HepG2 (cell line): ENCODE data around the gene SLAMF6. TPM values are rescaled to one million over a fixed set of nuclear protein-coding genes. Genes with fewer than 3 reads are reported as not detected.
"Not testable (repeated sequence)": the region's sequence is repeated elsewhere in the genome, so short reads cannot be mapped to it uniquely, and the experiment has no call there.

ENCODE experiments used
- ATAC-seq: fragments of 200-7000 bp; cut with Tn5 transposase; 3 replicates; pipeline ENCODE4 v1.9.1; 2020; ENCODE audit warnings: mild to moderate bottlenecking, moderate library complexity
- BruUV-seq: library from RNA; stranded (reverse); fragments of 400-500 nt; replicated peaks from 2 replicates; lab custom pipeline; 2021; lab: Mats Ljungman, UMichigan
- CTCF ChIA-PET: fragments of 300-600 bp; formaldehyde crosslinking; extraction: SDS; loops from one replicate; lab custom pipeline; 2021; ENCODE audit warnings: low total read pairs, inconsistent platforms, low intra/inter-chr PET ratio; lab: Yijun Ruan, JAX
- POLR2A ChIA-PET: fragments of 350-600 bp; sonication (Branson Sonifier 250); formaldehyde crosslinking; loops from one replicate; lab custom pipeline; 2020; ENCODE audit warnings: antibody characterized with exemption, inconsistent platforms; lab: Yijun Ruan, JAX
- DNase-seq: peaks from one replicate; pipeline ENCODE4 v3.0.0-alpha.2; 2015; ENCODE audit warnings: low spot score
- FAIRE-seq: peaks from 3 replicates; lab custom pipeline; 2011; peaks lifted over from hg19 to GRCh38; lab: Jason Lieb, UNC
- H2AFZ ChIP-seq: one replicate; pipeline ENCODE4 v1.6.1; 2011; ENCODE audit warnings: low read length, inconsistent platforms
- H3K27ac ChIP-seq: fragments of 300-600 bp; 3 replicates; pipeline ENCODE4 v1.8.0; 2011; ENCODE audit warnings: mixed run types, mild to moderate bottlenecking, mixed read lengths, low read length, inconsistent platforms; ENCODE audit not compliant: insufficient read depth; ENCODE audit errors: extremely low read length
- H3K27me3 ChIP-seq, 2 experiments: fragments of 200-600 bp in 1 of 2; 2 replicates in 1 of 2; 3 replicates in 1 of 2; pipeline versions ENCODE4 v1.6.0 to v1.8.0; 2011; ENCODE audit warnings: low read length in 2 of 2, mild to moderate bottlenecking in 2 of 2, moderate library complexity in 2 of 2, inconsistent platforms in 1 of 2; ENCODE audit not compliant: insufficient read depth in 2 of 2, control insufficient read depth in 1 of 2
- H3K36me3 ChIP-seq, 2 experiments: fragments of 200-600 bp in 1 of 2; replicated peaks in 1 of 2; 2 replicates in 1 of 2; 3 replicates in 1 of 2; pipeline versions ENCODE4 v1.5.1 to v1.8.0; 2011; ENCODE audit warnings: low read length in 2 of 2, inconsistent platforms in 1 of 2; ENCODE audit not compliant: insufficient read depth in 2 of 2, control insufficient read depth in 1 of 2
- H3K4me1 ChIP-seq: 2 replicates; pipeline ENCODE4 v1.5.1; 2012; ENCODE audit warnings: low read length, inconsistent platforms; ENCODE audit not compliant: insufficient read depth
- H3K4me2 ChIP-seq: 2 replicates; pipeline ENCODE4 v1.6.0; 2011; ENCODE audit warnings: low read depth, low read length, inconsistent platforms
- H3K4me3 ChIP-seq, 3 experiments: fragments of 200-600 bp in 1 of 3; sonication (generic), shearing (Covaris generic) in 1 of 3; replicated peaks in 1 of 3; 2 replicates each; pipeline ENCODE4 v1.5.1; 2011 to 2016; ENCODE audit warnings: low read length in 3 of 3, inconsistent platforms in 2 of 3, low read depth in 2 of 3, mild to moderate bottlenecking in 2 of 3, control low read depth in 1 of 3, mixed read lengths in 1 of 3; ENCODE audit not compliant: insufficient read depth in 1 of 3
- H3K79me2 ChIP-seq: one replicate; pipeline ENCODE4 v1.6.1; 2011; ENCODE audit warnings: low read length, inconsistent platforms; ENCODE audit not compliant: insufficient read depth
- H3K9ac ChIP-seq: 2 replicates; pipeline ENCODE4 v1.6.0; 2011; ENCODE audit warnings: mild to moderate bottlenecking, low read depth, low read length, inconsistent platforms; ENCODE audit not compliant: insufficient read depth
- H3K9me3 ChIP-seq: 2 replicates; pipeline ENCODE4 v1.5.1; 2012; ENCODE audit warnings: mild to moderate bottlenecking, low read length
- H4K20me1 ChIP-seq: 2 replicates; pipeline ENCODE4 v1.6.0; 2011; ENCODE audit warnings: inconsistent platforms, mild to moderate bottlenecking, low read length, moderate library complexity; ENCODE audit not compliant: insufficient read depth
- ASH2L ChIP-seq: fragments of 300-600, 200-600 bp; sonication (generic); IDR thresholded peaks from 2 replicates; pipeline ENCODE4 v1.7.0; 2017; ENCODE audit warnings: low read depth, mild to moderate bottlenecking, moderate library complexity, mixed read lengths, low read length; ENCODE audit not compliant: insufficient read length
- FOSL2 ChIP-seq: sonication (generic); formaldehyde crosslinking; IDR thresholded peaks from 2 replicates; pipeline ENCODE4 v1.4.0; 2020; ENCODE audit warnings: missing genetic modification reagents
- MED1 ChIP-seq: sonication (generic); formaldehyde crosslinking; IDR thresholded peaks from 2 replicates; pipeline ENCODE4 v1.4.0; 2020; ENCODE audit warnings: missing genetic modification reagents
- MTA1 ChIP-seq: sonication (generic); formaldehyde crosslinking; IDR thresholded peaks from 2 replicates; pipeline ENCODE4 v1.4.0; 2020; ENCODE audit warnings: missing genetic modification reagents, mild to moderate bottlenecking, borderline replicate concordance
- PLRG1 ChIP-seq: fragments of 450-650 bp; conservative IDR thresholded peaks from 2 replicates; pipeline ENCODE4 v1.6.1; 2016
- POLR2G ChIP-seq: fragments of 200-400 bp; formaldehyde crosslinking; IDR thresholded peaks from 2 replicates; pipeline ENCODE4 v1.6.1; 2018; ENCODE audit warnings: mild to moderate bottlenecking, low read depth, low read length, moderate library complexity
- RARG ChIP-seq: sonication (generic); formaldehyde crosslinking; IDR thresholded peaks from 2 replicates; pipeline ENCODE4 v1.4.0; 2020; ENCODE audit warnings: low read depth, mild to moderate bottlenecking, missing genetic modification reagents
- RCOR2 ChIP-seq: IDR thresholded peaks from 2 replicates; pipeline ENCODE4 v1.6.1; 2016; ENCODE audit warnings: missing biosample characterization, missing genetic modification reagents
- SATB2 ChIP-seq: sonication (generic); formaldehyde crosslinking; IDR thresholded peaks from 2 replicates; pipeline ENCODE4 v1.5.0; 2020; ENCODE audit warnings: missing genetic modification reagents
- THYN1 ChIP-seq: sonication (generic); formaldehyde crosslinking; IDR thresholded peaks from 2 replicates; pipeline ENCODE4 v1.8.1; 2023; ENCODE audit warnings: low read depth, mild to moderate bottlenecking, moderate library complexity, missing genetic modification reagents, borderline replicate concordance
- YEATS4 ChIP-seq: sonication (generic); formaldehyde crosslinking; IDR thresholded peaks from 2 replicates; pipeline ENCODE4 v1.4.0; 2020; ENCODE audit warnings: missing genetic modification reagents, borderline replicate concordance
- ZKSCAN5 ChIP-seq: sonication (generic); formaldehyde crosslinking; IDR thresholded peaks from 2 replicates; pipeline ENCODE4 v1.5.1; 2020; ENCODE audit warnings: mild to moderate bottlenecking, missing genetic modification reagents
- ZNF3 ChIP-seq: IDR thresholded peaks from 2 replicates; pipeline ENCODE4 v1.7.0; 2017; ENCODE audit warnings: inconsistent platforms
- ZNF775 ChIP-seq: sonication (generic); formaldehyde crosslinking; IDR thresholded peaks from 2 replicates; pipeline ENCODE4 v1.4.0; 2020; ENCODE audit warnings: missing genetic modification reagents, mild to moderate bottlenecking, moderate library complexity, borderline replicate concordance
- ZNF782 ChIP-seq: sonication (generic); formaldehyde crosslinking; IDR thresholded peaks from 2 replicates; pipeline ENCODE4 v1.4.0; 2020; ENCODE audit warnings: missing genetic modification reagents, mild to moderate bottlenecking, borderline replicate concordance
- WGBS: methylation state at CpG from one replicate; pipeline ENCODE4 v1.1.6; 2017; ENCODE audit warnings: low lambda C conversion rate; 5-methylcytosine and 5-hydroxymethylcytosine counted together
- in situ Hi-C: cut with HindIII; loops from 2 replicates; pipeline ENCODE4 v1.10.0; 2017; ENCODE audit warnings: low pct_unique_long_range_greater_than_20kb; ENCODE audit not compliant: extremely low pct_ligation_motif_present
- intact Hi-C: fragments of 100-400 bp; cut with micrococcal nuclease; formaldehyde crosslinking; loops from one replicate; pipeline ENCODE4 v1.10.0; 2022; ENCODE audit not compliant: unreplicated experiment
- polyA plus RNA-seq, 8 experiments: library from polyadenylated mRNA; depleted of rRNA in 3 of 8; stranded (reverse) in 7 of 8; unstranded in 1 of 8; fragments of >200 nt; fragmentation: Illumina TruSeq in 4 of 8; extraction: Trizol in 4 of 8; gene quantifications; 2 replicates each; pipeline versions ENCODE4 v1.2.1 to v1.2.3, GENCODE V29; 2011 to 2016; ENCODE audit warnings: low read depth in 4 of 8, missing spikeins in 1 of 8, mixed read lengths in 1 of 8; ENCODE audit not compliant: insufficient read depth in 1 of 8
- total RNA-seq, 5 experiments: library from RNA; depleted of rRNA; stranded (reverse); fragments of >200 nt; fragmentation: Illumina TruSeq; extraction: Trizol; gene quantifications; 2 replicates each; pipeline ENCODE4 v1.2.3, GENCODE V29; 2016; ENCODE audit warnings: low read depth in 1 of 5
- TF ChIP-seq, protein P1 (sequence below): sonication (generic); formaldehyde crosslinking; IDR thresholded peaks from 2 replicates; pipeline ENCODE4 v1.8.1; 2023; ENCODE audit warnings: mild to moderate bottlenecking, missing genetic modification reagents, borderline replicate concordance
- TF ChIP-seq, protein P2 (sequence below): sonication (generic); formaldehyde crosslinking; IDR thresholded peaks from 2 replicates; pipeline ENCODE4 v1.4.0; 2020; ENCODE audit warnings: mild to moderate bottlenecking, missing genetic modification reagents
- TF ChIP-seq, protein P3 (sequence below): sonication (generic); formaldehyde crosslinking; IDR thresholded peaks from 2 replicates; pipeline ENCODE4 v1.4.0; 2020; ENCODE audit warnings: missing genetic modification reagents

The SLAMF6 gene
- total and polyA plus RNA-seq, 2 of the 13 experiments (the other 11 are each of a cell fraction or from before 2014, with no cell fraction given) = not detected

DNA sequence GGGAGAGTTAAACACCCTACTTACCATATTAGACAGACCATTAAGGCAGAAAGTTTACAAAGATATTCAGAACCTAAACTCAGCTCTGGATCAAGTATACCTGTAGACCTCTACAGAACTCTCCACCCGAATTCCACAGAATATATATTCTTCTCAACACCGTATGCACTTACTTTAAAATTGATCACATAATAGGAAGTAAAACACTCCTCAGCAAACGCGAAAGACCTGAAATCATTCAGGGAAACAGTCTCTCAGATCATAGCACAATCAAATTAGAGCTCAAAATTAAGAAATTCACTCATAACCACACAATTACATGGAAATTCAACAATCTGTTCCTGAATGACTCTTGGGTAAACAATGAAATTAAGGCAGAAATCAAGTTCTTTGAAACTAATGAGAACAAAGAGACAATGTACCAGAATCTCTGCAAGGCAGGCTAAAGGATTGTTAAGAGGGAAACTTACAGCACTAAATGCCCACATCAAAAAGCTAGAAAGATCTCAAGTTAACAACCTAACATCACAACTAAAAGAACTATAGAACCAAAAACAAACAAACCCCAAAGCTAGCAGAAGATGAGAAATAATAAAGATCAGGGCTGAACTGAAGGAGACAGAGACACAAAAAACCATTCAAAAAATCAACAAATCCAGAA, 37.1 kb upstream of the SLAMF6 start:
- no peaks in the 10 kb centered on the region for H3K27me3 ChIP-seq
- FAIRE-seq = no peak
- no TSS peak for BruUV-seq
- H3K9me3 ChIP-seq = peaks cover 9% of the 10 kb centered on the region
- H2AFZ ChIP-seq = no peak overlapping the region
- no peaks in the 10 kb centered on the region for H3K79me2 ChIP-seq
- no peak for ATAC-seq
- no peak overlapping the region for H3K27ac ChIP-seq
- in situ Hi-C loops = no loop called here
- no peak overlapping the region for H3K4me2 ChIP-seq
- H4K20me1 ChIP-seq = no peaks in the 10 kb centered on the region
- intact Hi-C loops = no loop called here
- ChIA-PET CTCF (no interaction called here), POLR2A (no interaction called here)
- no peak overlapping the region for H3K4me3 ChIP-seq
- no peak for TF ChIP-seq ZNF782
- TF ChIP-seq, protein P1, sequence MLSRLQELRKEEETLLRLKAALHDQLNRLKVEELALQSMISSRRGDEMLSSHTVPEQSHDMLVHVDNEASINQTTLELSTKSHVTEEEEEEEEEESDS (CRISPR knock-in tag) = no peak
- TF ChIP-seq MTA1 = no peak
- no peak for TF ChIP-seq ASH2L
- no peak for TF ChIP-seq SATB2
- no peak for TF ChIP-seq ZNF775 (CRISPR knock-in tag)
- no peak for TF ChIP-seq MED1 (CRISPR knock-in tag)
- TF ChIP-seq, protein P2, sequence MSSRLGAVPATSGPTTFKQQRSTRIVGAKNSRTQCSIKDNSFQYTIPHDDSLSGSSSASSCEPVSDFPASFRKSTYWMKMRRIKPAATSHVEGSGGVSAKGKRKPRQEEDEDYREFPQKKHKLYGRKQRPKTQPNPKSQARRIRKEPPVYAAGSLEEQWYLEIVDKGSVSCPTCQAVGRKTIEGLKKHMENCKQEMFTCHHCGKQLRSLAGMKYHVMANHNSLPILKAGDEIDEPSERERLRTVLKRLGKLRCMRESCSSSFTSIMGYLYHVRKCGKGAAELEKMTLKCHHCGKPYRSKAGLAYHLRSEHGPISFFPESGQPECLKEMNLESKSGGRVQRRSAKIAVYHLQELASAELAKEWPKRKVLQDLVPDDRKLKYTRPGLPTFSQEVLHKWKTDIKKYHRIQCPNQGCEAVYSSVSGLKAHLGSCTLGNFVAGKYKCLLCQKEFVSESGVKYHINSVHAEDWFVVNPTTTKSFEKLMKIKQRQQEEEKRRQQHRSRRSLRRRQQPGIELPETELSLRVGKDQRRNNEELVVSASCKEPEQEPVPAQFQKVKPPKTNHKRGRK = no peak
- no peak for TF ChIP-seq PLRG1
- no peak for TF ChIP-seq POLR2G
- no peak for TF ChIP-seq RARG (CRISPR knock-in tag)
- TF ChIP-seq ZNF3 (CRISPR knock-in tag) = no peak
- TF ChIP-seq FOSL2 (CRISPR knock-in tag) = no peak
- TF ChIP-seq, protein P3, sequence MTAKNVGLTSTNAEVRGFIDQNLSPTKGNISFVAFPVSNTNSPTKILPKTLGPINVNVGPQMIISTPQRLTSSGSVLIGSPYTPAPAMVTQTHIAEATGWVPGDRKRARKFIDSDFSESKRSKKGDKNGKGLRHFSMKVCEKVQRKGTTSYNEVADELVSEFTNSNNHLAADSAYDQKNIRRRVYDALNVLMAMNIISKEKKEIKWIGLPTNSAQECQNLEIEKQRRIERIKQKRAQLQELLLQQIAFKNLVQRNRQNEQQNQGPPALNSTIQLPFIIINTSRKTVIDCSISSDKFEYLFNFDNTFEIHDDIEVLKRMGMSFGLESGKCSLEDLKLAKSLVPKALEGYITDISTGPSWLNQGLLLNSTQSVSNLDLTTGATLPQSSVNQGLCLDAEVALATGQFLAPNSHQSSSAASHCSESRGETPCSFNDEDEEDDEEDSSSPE (CRISPR knock-in tag) = no peak
- no peak for TF ChIP-seq ZKSCAN5 (CRISPR knock-in tag)
- no peak for TF ChIP-seq THYN1 (CRISPR knock-in tag)
- TF ChIP-seq YEATS4 (CRISPR knock-in tag) = no peak
- no peak for TF ChIP-seq RCOR2
- H3K4me1 ChIP-seq = no peaks in the 10 kb centered on the region
- no peak for DNase-seq
- 6% methylated on average over 4 of the region's 4 CpGs for WGBS
- no peak overlapping the region for H3K9ac ChIP-seq
- H3K36me3 ChIP-seq = no peaks in the 10 kb centered on the region

DNA sequence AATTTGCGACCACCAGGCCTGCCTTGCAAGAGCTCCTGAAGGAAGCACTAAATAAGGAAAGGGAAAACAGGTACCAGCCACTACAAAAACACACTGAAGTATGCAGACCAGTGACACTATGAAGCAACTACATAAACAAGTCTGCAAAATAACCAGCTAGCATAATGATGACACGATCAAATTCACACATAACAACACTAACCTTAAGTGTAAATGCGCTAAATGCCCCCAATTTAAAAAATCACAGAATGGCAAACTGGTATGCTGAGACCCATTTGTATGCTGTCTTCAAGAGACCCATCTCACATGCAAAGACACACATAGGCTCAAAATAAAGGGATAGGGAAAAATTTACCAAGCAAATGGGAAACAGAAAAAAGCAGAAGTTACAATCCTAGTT, 36.4 kb upstream of the SLAMF6 start:
- H3K4me1 ChIP-seq, H3K9me3 ChIP-seq, ATAC-seq, POLR2A ChIA-PET, H3K9ac ChIP-seq, BruUV-seq, H2AFZ ChIP-seq, H3K79me2 ChIP-seq, H3K36me3 ChIP-seq, in situ Hi-C loops, DNase-seq, FAIRE-seq, H3K4me3 ChIP-seq, H3K27ac ChIP-seq, H4K20me1 ChIP-seq, H3K4me2 ChIP-seq, CTCF ChIA-PET, H3K27me3 ChIP-seq, intact Hi-C loops: not testable (repeated sequence)
- WGBS = 37% methylated on average over 3 of the region's 3 CpGs
